ENCODE measurements around the gene E2F6. TPM values are rescaled to one million over a fixed set of nuclear protein-coding genes. Genes with fewer than 3 reads are reported as not detected.

E2F6 gene
- 11.7 and 25.6 TPM in 2 replicates for total RNA-seq (2014; rRNA removed; shearing (Covaris generic))

- no peaks in the 10 kb centered on the region for H3K27me3 ChIP-seq (replicated peaks)
- H3K4me3 ChIP-seq, result peak within 1 kb of the TSS; percentile 55
- peaks cover 36% of the 10 kb centered on the region for H3K36me3 ChIP-seq
- peaks cover 14% of the 10 kb centered on the region for H3K4me1 ChIP-seq (replicated peaks)
- H3K9me3 ChIP-seq (replicated peaks), result no peaks in the 10 kb centered on the region
- H3K27ac ChIP-seq, result peak within 1 kb of the TSS; percentile 80
- DNase-seq (ENCODE audit: low read depth in 1 of 2, low spot score in 2 of 2), result peak; percentile 95 to 98
These were observed at the start of gene E2F6 for GRCh38 chr2:11465485-11466306. E2F6 (minus strand) TSS chr2:11466161; CDS start chr2:11465879, 282 bp downstream.

- no peaks in the 10 kb centered on the region for H3K9me3 ChIP-seq (replicated peaks)
- H3K4me3 ChIP-seq, result no peak overlapping the region
- H3K4me1 ChIP-seq (replicated peaks), result no peaks in the 10 kb centered on the region
- H3K27ac ChIP-seq, result no peak overlapping the region
- H3K27me3 ChIP-seq (replicated peaks), result peaks cover 5% of the 10 kb centered on the region; the same call in 1 of the 2 replicates
- H3K36me3 ChIP-seq, result no peaks in the 10 kb centered on the region
- DNase-seq (ENCODE audit: low read depth in 1 of 2, low spot score in 2 of 2), result no peak
These were observed 49.6 kb upstream of the E2F6 start for GRCh38 chr2:11515490-11515981.

DNA sequence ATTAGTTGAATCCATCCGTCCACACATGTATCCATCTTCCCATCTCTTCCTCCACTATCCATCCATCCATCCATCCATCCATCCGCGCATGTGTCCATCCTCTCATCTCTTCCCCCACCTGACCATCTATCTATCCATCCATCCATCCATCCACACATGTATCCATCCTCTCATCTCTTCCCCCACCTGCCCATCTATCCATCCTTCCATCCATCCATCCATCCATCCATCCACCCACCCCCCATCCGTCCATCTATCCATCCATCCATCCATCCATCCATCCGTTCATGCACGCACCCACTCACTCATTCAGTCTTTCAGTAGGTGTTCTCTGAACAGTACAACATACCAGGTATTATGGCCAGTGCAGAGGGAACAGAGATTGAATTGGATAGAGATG lies 48.9 kb upstream of the E2F6 start:
- H3K36me3 ChIP-seq, result no peaks in the 10 kb centered on the region
- DNase-seq (ENCODE audit: low read depth in 1 of 2, low spot score in 2 of 2), result no peak
- peaks cover 9% of the 10 kb centered on the region; the same call in 1 of the 2 replicates for H3K27me3 ChIP-seq (replicated peaks)
- no peaks in the 10 kb centered on the region for H3K4me1 ChIP-seq (replicated peaks)
- no peak overlapping the region for H3K27ac ChIP-seq
- no peak overlapping the region for H3K4me3 ChIP-seq
- no peaks in the 10 kb centered on the region for H3K9me3 ChIP-seq (replicated peaks)

DNA sequence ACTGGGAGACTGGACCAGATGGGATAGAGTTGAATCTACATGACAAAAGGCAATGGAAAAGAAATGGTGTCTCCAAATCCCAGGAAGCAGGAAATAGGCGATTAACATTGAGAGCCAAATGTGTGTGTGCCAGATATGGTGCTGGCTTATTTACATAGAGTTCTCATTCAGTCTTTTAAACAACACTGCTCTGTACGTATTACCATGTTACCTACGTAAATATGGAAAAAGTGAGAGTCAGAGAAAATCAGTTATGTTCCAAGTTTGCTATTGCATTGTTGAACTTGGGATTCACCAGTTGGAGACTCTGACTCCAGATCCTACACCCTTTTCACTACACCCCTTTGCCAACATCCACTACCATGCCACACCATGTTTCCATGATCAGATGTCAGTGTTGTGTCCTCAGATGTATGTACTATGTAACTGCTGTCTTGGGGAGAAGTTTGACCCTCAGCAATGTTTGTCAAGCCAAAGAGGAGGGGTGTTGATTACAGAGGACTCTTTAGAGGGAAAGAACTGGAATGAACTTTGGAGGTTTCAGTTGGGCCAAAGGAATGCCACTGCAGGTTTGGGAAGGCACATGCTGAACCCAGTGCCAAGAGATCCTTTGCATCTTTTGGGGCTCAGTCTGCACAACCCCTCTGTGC lies 48.2 kb upstream of the E2F6 start:
- DNase-seq (ENCODE audit: low read depth in 1 of 2, low spot score in 2 of 2), result no peak
- no peaks in the 10 kb centered on the region for H3K9me3 ChIP-seq (replicated peaks)
- H3K27ac ChIP-seq, result no peak overlapping the region
- no peaks in the 10 kb centered on the region for H3K4me1 ChIP-seq (replicated peaks)
- peaks cover 9% of the 10 kb centered on the region; the same call in 1 of the 2 replicates for H3K27me3 ChIP-seq (replicated peaks)
- H3K4me3 ChIP-seq, result no peak overlapping the region
- no peaks in the 10 kb centered on the region for H3K36me3 ChIP-seq

- DNase-seq (ENCODE audit: low read depth in 1 of 2, low spot score in 2 of 2), result no peak
- Histone ChIP-seq H3K4me1 (replicated peaks) (no peaks in the 10 kb centered on the region), H3K4me3 (no peak overlapping the region), H3K9me3 (replicated peaks) (no peaks in the 10 kb centered on the region), H3K27ac (no peak overlapping the region), H3K36me3 (no peaks in the 10 kb centered on the region), H3K27me3 (replicated peaks) (peaks cover 9% of the 10 kb centered on the region; the same call in 1 of the 2 replicates)
These were observed 47.4 kb upstream of the E2F6 start for GRCh38 chr2:11513319-11513718.

DNA sequence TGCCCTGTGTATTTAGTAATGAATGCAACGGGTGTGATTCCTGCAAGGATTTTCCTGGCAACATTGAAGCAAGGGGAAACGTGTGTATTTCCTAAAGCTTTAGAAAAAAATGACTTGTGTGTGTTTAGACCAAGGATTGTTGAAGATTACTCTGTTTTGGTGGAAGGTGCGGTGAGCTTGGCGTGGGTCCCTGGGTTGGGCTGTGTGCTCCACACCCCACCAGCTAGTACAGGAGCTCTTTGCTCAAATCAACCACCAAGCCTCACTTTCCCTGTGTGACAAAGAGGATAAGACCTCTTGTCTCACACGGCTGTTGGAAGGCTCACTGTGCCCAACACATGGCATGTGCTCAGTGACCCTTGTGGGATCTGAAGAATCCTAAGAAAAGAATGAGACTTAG lies 46.5 kb upstream of the E2F6 start:
- no peaks in the 10 kb centered on the region for H3K9me3 ChIP-seq (replicated peaks)
- H3K4me3 ChIP-seq, result no peak overlapping the region
- no peaks in the 10 kb centered on the region for H3K4me1 ChIP-seq (replicated peaks)
- no peak overlapping the region for H3K27ac ChIP-seq
- H3K36me3 ChIP-seq, result no peaks in the 10 kb centered on the region
- no peak for DNase-seq (ENCODE audit: low read depth in 1 of 2, low spot score in 2 of 2)
- peaks cover 9% of the 10 kb centered on the region; the same call in 1 of the 2 replicates for H3K27me3 ChIP-seq (replicated peaks)

- Histone ChIP-seq H3K4me3 (no peak overlapping the region), H3K4me1 (replicated peaks) (no peaks in the 10 kb centered on the region), H3K9me3 (replicated peaks) (no peaks in the 10 kb centered on the region), H3K36me3 (no peaks in the 10 kb centered on the region), H3K27me3 (replicated peaks) (peaks cover 9% of the 10 kb centered on the region; the same call in 1 of the 2 replicates), H3K27ac (no peak overlapping the region)
- DNase-seq (ENCODE audit: low read depth in 1 of 2, low spot score in 2 of 2), result no peak
These were observed 43.8 kb upstream of the E2F6 start for GRCh38 chr2:11509657-11510360.

DNA sequence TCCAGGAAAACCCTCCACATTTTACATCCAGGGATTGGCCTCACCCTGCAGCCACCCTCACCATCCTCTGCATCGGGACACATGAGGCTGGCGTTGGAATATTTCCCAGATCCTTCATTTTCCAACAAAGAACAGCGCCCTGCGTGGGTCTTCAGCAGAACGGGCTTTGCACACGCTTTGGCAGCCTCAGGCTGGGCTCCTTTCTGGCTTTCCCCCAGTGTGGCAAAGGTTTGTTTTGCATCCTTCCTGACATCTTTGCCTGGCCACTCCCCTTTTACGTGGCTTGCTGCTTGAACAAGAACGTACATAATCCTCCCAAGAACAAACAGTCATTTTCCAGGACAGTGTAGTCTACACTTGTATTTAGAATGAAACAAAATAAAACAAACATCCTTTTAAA lies 42.3 kb upstream of the E2F6 start:
- Histone ChIP-seq H3K4me3 (no peak overlapping the region), H3K27me3 (replicated peaks) (peaks cover 9% of the 10 kb centered on the region; the same call in 1 of the 2 replicates), H3K9me3 (replicated peaks) (no peaks in the 10 kb centered on the region), H3K36me3 (no peaks in the 10 kb centered on the region), H3K4me1 (replicated peaks) (no peaks in the 10 kb centered on the region), H3K27ac (no peak overlapping the region)
- DNase-seq (ENCODE audit: low read depth in 1 of 2, low spot score in 2 of 2), result no peak

DNA sequence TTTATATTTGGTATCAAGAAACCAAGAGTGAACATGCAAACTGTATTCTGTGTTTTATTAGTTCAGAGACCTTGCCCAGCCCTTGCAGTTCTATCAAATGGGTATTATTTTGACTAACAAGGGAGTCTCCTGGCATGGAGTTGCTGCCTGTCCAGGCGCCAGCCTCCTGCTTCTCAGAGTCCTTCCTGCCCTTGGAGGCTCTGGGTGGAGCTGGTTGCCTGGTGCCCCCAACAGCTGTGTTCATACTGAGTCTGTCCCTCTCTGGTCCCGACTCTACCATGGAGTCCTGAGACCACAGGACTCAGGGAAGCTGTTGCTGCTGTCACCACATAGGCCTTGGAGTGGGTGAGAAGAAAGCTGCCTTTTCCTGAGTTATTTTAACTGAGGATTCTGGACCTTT lies 41.6 kb upstream of the E2F6 start:
- Histone ChIP-seq H3K27ac (no peak overlapping the region), H3K4me3 (no peak overlapping the region), H3K36me3 (no peaks in the 10 kb centered on the region), H3K27me3 (replicated peaks) (peaks cover 9% of the 10 kb centered on the region; the same call in 1 of the 2 replicates), H3K4me1 (replicated peaks) (no peaks in the 10 kb centered on the region), H3K9me3 (replicated peaks) (no peaks in the 10 kb centered on the region)
- DNase-seq (ENCODE audit: low read depth in 1 of 2, low spot score in 2 of 2), result no peak

GRCh38 chr2:11506611-11506969 lies 40.6 kb upstream of the E2F6 start:
- no peak for DNase-seq (ENCODE audit: low read depth in 1 of 2, low spot score in 2 of 2)

DNA sequence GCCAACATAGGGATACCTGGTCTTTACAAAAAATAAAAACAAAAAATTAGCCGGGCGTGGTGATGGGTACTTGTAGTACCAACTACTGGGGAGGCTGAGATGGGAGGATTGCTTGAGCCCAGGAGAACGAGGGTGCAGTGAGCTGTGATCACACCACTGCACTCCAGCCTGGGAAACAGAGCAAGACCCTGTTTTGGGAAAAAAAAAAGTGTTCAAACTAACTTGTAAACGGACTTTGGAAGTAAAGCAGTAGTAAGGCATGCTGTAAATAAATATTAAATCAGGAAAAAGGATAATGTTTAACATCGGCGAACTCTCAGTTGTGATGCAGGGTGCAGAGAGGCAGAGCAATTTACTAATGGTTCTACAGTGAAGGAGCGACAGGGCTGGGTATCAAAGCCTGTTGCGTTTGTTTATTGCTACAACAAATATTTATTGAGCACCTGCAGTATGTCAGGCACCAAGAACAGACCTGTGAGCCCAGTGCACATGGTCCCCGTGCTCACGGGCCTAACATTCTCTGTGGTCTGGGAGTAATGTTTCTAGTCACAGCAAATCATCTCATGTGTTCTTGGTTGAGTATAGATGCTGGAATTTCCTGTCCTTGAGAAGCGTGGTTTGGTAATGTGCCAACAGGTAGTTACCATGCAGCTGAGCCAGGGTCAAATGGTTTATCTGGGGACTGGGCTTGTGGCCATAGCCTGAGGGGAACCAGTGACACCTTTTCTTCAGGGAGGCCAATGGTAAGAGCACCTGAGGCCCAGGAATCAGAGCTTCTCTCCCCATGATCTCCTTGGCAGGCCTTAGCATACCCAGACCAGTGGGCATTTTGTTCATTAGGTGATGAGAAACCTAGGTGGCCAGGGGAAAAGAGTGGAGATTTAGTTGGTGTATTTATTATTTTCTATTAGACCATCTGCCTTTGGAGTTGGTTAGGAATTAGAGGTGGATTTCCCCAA lies 40.0 kb upstream of the E2F6 start:
- DNase-seq (ENCODE audit: low read depth in 1 of 2, low spot score in 2 of 2), result no peak
- Histone ChIP-seq H3K36me3 (no peaks in the 10 kb centered on the region), H3K27me3 (replicated peaks) (0 out of 2 replicates have a peak, but pooled peaks cover 4% of the 10 kb centered on the region), H3K4me1 (replicated peaks) (no peaks in the 10 kb centered on the region), H3K9me3 (replicated peaks) (no peaks in the 10 kb centered on the region), H3K27ac (no peak overlapping the region), H3K4me3 (no peak overlapping the region)

More at GRCh38 chr2:11506611-11506969, 40.6 kb upstream of the E2F6 start:
- Histone ChIP-seq H3K4me3 (no peak overlapping the region), H3K27me3 (replicated peaks) (0 out of 2 replicates have a peak, but pooled peaks cover 4% of the 10 kb centered on the region), H3K9me3 (replicated peaks) (no peaks in the 10 kb centered on the region), H3K36me3 (no peaks in the 10 kb centered on the region), H3K27ac (no peak overlapping the region), H3K4me1 (replicated peaks) (no peaks in the 10 kb centered on the region)

DNA sequence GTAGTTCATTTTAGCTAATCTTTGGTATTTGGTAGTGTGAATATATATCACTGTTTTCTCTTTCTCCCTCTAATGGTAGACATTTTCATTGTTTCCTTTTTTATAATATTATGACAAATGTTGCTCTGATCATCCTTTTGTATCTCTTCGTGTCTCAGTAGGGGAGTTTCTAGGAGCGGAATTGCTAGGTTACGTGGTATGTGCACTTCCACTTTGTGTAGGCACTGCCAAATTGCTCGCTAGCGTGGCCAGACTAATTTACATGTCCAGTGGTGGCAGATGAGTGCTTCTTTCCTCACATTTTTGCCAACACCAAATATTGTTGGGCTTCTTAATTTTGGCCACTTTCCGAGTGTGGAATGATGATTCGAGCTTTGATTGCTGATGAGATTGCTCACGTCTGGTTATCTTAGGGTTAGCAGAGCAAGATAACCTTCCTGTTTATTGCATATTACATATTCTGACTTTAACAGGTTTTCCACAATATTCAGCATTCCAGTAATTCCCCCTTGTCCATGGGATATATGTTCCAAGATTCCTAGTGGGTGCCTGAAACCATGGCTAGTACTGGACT lies 37.5 kb upstream of the E2F6 start:
- DNase-seq (ENCODE audit: low read depth in 1 of 2, low spot score in 2 of 2), result no peak
- Histone ChIP-seq H3K27me3 (replicated peaks) (no peaks in the 10 kb centered on the region; the same call in 1 of the 2 replicates), H3K27ac (no peak overlapping the region), H3K36me3 (no peaks in the 10 kb centered on the region), H3K4me1 (replicated peaks) (no peaks in the 10 kb centered on the region), H3K9me3 (replicated peaks) (no peaks in the 10 kb centered on the region), H3K4me3 (no peak overlapping the region)
